GM19193 (cell line): ENCODE measurements around the gene IMMP2L.

Experiments used
- POLR2A ChIP-seq: IDR thresholded peaks from 4 replicates; pipeline ENCODE4 v1.6.1; 2011; ENCODE audit not compliant: insufficient read depth, insufficient read length; ENCODE audit errors: extremely low read depth

IMMP2L gene

GRCh38 chr7:111199643-111200042 is 362.6 kb downstream of the IMMP2L start:
- no peak for TF ChIP-seq POLR2A

GRCh38 chr7:111198255-111198654 is 364.0 kb downstream of the IMMP2L start:
- TF ChIP-seq POLR2A = no peak

DNA sequence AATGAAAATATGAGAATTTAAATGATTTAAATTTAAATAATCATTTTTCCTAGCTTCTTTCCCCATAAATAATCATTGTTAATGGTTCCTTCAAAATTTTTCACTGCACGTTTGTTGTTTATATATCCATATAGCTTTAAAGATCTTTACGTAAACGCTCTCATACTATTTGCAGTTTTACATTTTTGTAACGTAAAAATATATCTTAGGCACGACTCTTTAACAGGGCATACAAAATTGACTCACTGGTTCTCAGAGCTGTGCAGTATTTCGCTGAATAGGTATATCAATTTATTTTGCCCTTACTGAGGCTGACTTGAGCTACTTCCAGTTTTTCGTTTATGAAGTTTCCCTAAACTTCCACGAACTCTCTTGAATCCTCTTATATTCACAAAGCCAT is 365.6 kb downstream of the IMMP2L start:
- no peak for TF ChIP-seq POLR2A

DNA sequence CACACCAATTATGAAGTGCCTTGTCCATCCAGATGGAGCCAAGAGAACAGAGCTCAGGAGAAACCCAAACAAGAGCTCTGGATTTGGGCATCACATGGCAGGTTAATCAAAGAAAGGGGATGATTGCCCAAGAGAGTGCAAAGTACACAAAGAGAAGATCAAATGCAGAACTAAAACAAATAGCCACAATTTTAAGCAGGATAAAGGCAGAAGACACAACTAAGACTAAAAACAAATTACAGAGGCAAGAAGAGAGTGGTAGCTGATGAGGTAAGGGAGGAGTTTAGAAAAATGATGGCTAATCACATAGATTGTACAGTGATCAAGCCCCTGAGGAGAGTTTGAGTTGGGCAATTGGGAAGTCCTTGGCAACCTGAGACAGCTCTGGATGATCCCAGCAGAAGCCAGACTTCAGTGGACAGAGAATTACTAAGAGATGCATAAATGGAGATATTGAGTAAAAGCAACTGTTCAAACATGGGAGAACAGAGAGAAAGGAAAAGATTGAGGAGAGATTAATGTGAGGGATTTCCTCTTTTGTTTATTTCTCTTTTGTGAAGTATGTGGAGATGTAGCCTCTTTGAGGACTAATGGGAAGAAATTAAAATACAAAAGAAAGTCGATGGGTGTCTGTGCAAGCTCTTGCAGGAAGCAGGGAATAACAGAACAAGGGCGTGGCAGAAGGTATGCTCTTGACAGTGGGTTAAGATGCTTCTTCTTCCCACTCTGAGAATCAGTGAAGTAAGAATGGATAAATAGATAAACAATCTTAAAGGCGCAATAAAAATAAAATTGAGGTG is 369.5 kb downstream of the IMMP2L start:
- TF ChIP-seq POLR2A = no peak

GRCh38 chr7:111190804-111191203 is 371.5 kb downstream of the IMMP2L start:
- TF ChIP-seq POLR2A = no peak

DNA sequence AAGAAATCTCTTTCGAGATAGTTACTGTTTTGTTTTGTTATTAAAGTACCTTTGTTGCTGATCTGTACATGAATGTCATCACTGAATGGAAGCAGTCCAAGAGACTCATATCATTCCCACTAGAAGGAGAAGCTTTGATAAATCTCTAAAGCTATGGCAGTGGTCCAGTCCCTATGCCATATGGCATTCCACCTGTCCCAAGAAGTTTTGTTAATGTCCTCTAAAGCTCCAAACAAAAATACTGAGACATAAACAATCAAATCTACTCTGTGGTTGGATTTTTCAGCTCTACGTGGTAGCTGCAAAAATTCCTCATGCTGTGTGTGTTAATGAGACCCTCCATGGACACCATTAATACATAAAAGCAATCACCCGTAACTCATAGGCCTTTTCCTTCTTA is 377.3 kb downstream of the IMMP2L start:
- TF ChIP-seq POLR2A = no peak

DNA sequence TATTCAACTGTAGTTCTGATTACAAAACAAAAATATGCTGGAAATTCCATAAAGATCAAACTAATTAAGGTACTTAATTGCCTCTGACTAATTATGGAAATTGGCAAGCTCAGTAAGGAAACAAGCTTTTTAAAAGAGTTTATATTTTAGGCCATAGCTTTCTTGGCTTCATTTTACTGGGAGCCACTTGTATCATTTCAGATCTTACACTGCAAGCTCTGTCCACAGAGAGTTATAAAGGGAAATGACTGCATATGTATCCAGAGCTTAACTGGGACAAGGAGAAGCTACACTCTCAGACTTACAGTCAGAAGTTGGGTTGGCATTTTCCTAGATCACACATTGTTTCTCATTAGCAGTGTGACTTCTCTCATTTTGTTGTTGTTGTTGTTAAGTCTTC is 379.0 kb downstream of the IMMP2L start:
- no peak for TF ChIP-seq POLR2A

DNA sequence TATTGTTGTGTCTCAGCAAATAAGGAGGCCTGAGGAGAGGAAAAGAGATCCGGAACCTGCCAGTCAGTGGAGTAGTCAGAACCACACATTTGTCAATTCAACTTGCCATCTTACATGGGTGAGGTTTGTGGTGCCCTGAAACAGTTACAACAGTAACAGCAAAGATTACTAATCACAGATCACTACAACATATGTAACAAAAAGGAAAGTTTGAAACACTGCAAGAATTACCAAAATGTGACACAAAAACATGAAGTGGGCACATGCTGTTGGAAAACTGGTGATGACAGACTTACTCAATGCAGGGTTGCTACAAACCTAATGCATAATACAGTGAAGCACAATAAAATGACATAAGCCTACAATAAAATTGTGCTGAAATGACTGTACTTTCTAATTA is 382.0 kb downstream of the IMMP2L start:
- no peak for TF ChIP-seq POLR2A

DNA sequence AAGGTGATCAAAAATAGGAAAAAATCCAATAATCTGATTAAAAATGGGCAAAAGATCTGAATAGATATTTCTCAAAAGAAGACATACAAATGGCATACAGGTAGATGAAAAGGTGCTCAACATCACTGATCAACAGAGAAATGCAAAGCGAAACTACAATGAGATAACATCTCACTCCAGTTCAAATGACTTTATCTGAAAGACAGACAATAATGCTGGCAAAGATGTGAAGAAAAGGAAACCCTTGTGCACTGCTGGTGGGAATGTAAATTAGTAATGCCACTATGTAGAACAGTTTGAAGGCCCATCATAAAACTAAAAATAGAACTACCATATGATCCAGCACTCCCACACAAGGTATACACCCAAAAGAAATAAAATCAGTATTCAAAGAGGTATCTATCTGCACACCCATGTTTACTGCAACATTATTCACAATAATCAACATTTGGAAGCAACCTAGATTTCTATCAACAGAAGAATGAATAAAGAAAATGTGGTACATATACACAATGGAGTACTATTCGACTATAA is 386.3 kb downstream of the IMMP2L start:
- no peak for TF ChIP-seq POLR2A

DNA sequence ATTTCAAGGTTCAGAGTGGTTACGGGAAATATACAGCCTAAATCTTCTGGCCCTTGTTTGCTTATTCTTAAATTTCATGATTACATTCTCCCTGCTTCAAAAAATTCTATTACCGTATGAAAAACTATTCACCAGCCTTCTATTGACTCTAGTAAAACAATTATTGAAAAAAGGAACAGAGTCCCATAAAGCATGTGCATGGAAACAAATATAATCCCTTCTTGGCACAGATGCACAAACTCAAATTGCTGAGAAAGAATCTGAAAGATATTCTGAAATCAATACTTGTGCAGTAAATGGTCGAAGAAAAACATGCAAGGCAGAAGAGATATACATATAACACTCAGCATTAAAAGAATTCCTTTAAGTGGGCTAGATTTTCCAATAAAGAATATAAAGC is 387.8 kb downstream of the IMMP2L start:
- no peak for TF ChIP-seq POLR2A

GRCh38 chr7:111173990-111174389 is 388.3 kb downstream of the IMMP2L start:
- TF ChIP-seq POLR2A = no peak

- no peak for TF ChIP-seq POLR2A
Observed at GRCh38 chr7:111173528-111173927, 388.8 kb downstream of the IMMP2L start.

- no peak for TF ChIP-seq POLR2A
Observed at GRCh38 chr7:111172564-111173257, 389.6 kb downstream of the IMMP2L start.

DNA sequence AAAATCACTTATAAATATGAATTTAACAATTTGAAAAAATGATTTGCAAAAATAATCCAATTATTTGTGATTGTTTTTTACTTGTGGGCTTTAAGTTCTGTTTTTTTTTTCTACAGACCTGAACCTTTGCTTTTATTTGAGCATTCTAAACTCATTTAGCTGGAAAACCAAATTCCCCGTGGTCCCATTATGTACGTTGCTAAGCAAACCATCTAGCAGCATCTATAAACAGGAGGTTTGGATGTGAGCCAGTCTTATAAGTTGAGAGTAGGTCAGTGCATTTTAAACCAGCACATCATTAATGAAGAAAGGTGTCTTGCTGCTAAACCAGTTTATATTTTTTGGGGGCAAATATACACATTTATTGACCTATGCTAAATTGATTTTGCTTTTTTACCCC is 394.1 kb downstream of the IMMP2L start:
- TF ChIP-seq POLR2A = no peak

DNA sequence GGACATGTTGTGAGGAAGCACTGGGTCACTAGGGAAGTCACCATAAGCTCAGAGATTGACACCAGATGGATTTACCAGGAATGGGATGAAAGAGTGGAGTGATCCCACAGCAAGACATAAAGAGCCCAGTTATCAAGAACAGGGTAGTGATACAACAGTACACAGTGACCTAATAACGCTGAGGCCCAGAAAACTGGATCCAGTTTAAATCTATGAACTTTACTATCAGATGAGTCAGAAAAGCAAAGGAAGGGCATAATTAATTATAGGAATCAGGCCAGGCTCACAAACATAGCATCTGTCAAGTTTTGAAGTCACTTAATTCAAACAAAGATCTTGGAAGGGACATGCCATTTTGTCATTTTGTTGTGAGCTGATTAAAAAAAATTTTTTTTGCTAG is 397.9 kb downstream of the IMMP2L start:
- TF ChIP-seq POLR2A = no peak

- TF ChIP-seq POLR2A = no peak
Observed at GRCh38 chr7:111162692-111163091, 399.6 kb downstream of the IMMP2L start.
